SK-N-SH (cell line): ENCODE results near the gene PRKG1. TPM values are rescaled to one million over a fixed set of nuclear protein-coding genes. Genes with fewer than 3 reads are reported as not detected.

ENCODE experiments used
- CTCF ChIA-PET: fragments of 300-600, 350-600 bp; formaldehyde crosslinking; extraction: SDS; loops from one replicate; lab custom pipeline; 2021; lab: Yijun Ruan, JAX
- POLR2A ChIA-PET: fragments of 350-600 bp; sonication (Branson Sonifier 250); formaldehyde crosslinking; extraction: SDS; loops from one replicate; lab custom pipeline; 2020; ENCODE audit warnings: antibody characterized with exemption, inconsistent platforms; lab: Yijun Ruan, JAX
- DNase-seq: peaks from one replicate; pipeline ENCODE4 v3.0.0; 2012
- H2AFZ ChIP-seq: fragments of 200-600 bp; sonication (generic); 2 replicates; pipeline ENCODE4 v1.8.1; 2016; ENCODE audit warnings: antibody characterized with exemption, mild to moderate bottlenecking, low read depth
- H3F3A ChIP-seq: fragments of 200-600 bp; sonication (generic); replicated peaks from 2 replicates; pipeline ENCODE3; 2016; ENCODE audit warnings: antibody characterized with exemption, mild to moderate bottlenecking; ENCODE audit not compliant: insufficient read depth
- H3K27ac ChIP-seq, 2 experiments: fragments of 200-500 bp in 1 of 2; fragments of 200-600 bp in 1 of 2; sonication (Bioruptor generic) in 1 of 2; sonication (generic), shearing (Covaris generic) in 1 of 2; 2 replicates each; pipeline versions ENCODE4 v1.5.1 to v1.6.1; 2014 to 2016; ENCODE audit warnings: low read depth in 2 of 2, inconsistent platforms in 1 of 2, low read length in 1 of 2, mild to moderate bottlenecking in 1 of 2, mixed read lengths in 1 of 2
- H3K27me3 ChIP-seq: fragments of 200-600 bp; sonication (generic), shearing (Covaris generic); 2 replicates; pipeline ENCODE4 v1.6.1; 2016; ENCODE audit warnings: mixed run types; ENCODE audit not compliant: insufficient read depth
- H3K36me3 ChIP-seq, 2 experiments: fragments of 200-500 bp in 1 of 2; fragments of 200-600 bp in 1 of 2; sonication (Bioruptor generic) in 1 of 2; sonication (generic) in 1 of 2; replicated peaks in 1 of 2; 2 replicates each; pipeline versions ENCODE3 to v1.5.1; 2014 to 2016; ENCODE audit warnings: low read length in 1 of 2, mild to moderate bottlenecking in 1 of 2; ENCODE audit not compliant: insufficient read depth in 2 of 2, control insufficient read depth in 1 of 2
- H3K4me1 ChIP-seq, 2 experiments: fragments of 200-500 bp in 1 of 2; fragments of 200-600 bp in 1 of 2; sonication (Bioruptor generic) in 1 of 2; sonication (generic), shearing (Covaris generic) in 1 of 2; 2 replicates each; pipeline versions ENCODE4 v1.5.1 to v1.6.1; 2014 to 2016; ENCODE audit warnings: low read depth in 1 of 2, low read length in 1 of 2, mixed run types in 1 of 2; ENCODE audit not compliant: insufficient read depth in 2 of 2, control insufficient read depth in 1 of 2
- H3K4me2 ChIP-seq: fragments of 200-600 bp; sonication (generic), shearing (Covaris generic); 2 replicates; pipeline ENCODE4 v1.6.1; 2017; ENCODE audit warnings: mixed run types
- H3K4me3 ChIP-seq, 2 experiments: fragments of 200-500 bp in 1 of 2; fragments of 200-600 bp in 1 of 2; sonication (Bioruptor generic) in 1 of 2; sonication (generic), shearing (Covaris generic) in 1 of 2; 2 replicates each; pipeline versions ENCODE4 v1.5.1 to v1.8.1; 2014 to 2016; ENCODE audit warnings: low read depth in 2 of 2, inconsistent platforms in 1 of 2, low read length in 1 of 2, mild to moderate bottlenecking in 1 of 2, mixed read lengths in 1 of 2, moderate library complexity in 1 of 2
- H3K79me2 ChIP-seq: fragments of 200-600 bp; sonication (generic); 2 replicates; pipeline ENCODE4 v1.8.1; 2017; ENCODE audit warnings: mild to moderate bottlenecking; ENCODE audit not compliant: insufficient read depth
- H3K9ac ChIP-seq: fragments of 200-600 bp; sonication (generic); 2 replicates; pipeline ENCODE4 v1.6.1; 2017; ENCODE audit warnings: mixed run types
- H3K9me2 ChIP-seq: fragments of 200-600 bp; sonication (generic); 2 replicates; pipeline ENCODE4 v1.6.1; 2017; ENCODE audit warnings: mixed run types
- H3K9me3 ChIP-seq: fragments of 200-600 bp; sonication (generic); 2 replicates; pipeline ENCODE4 v1.6.1; 2017; ENCODE audit warnings: mixed run types, mild to moderate bottlenecking, moderate library complexity
- H4K20me1 ChIP-seq: fragments of 200-600 bp; sonication (generic); 2 replicates; pipeline ENCODE4 v1.6.1; 2017; ENCODE audit warnings: mild to moderate bottlenecking, mixed run types; ENCODE audit not compliant: insufficient read depth
- ELF1 ChIP-seq: IDR thresholded peaks from 2 replicates; pipeline ENCODE4 v1.4.0; 2012
- GATA2 ChIP-seq: sonication (generic); formaldehyde crosslinking; IDR thresholded peaks from 2 replicates; pipeline ENCODE4 v1.5.0; 2020; ENCODE audit warnings: mild to moderate bottlenecking, missing genetic modification reagents
- MEF2A ChIP-seq: IDR thresholded peaks from 2 replicates; pipeline ENCODE4 v1.4.0; 2012; ENCODE audit warnings: low read depth, borderline replicate concordance
- NRF1 ChIP-seq: IDR thresholded peaks from 2 replicates; pipeline ENCODE4 v1.6.1; 2012; ENCODE audit warnings: low read depth, mild to moderate bottlenecking, low read length
- RFX5 ChIP-seq: IDR thresholded peaks from 2 replicates; pipeline ENCODE4 v1.6.1; 2012; ENCODE audit warnings: mild to moderate bottlenecking, improper control_type of control experiment, low read length
- SIN3A ChIP-seq: IDR thresholded peaks from 2 replicates; pipeline ENCODE4 v1.6.1; 2012; ENCODE audit warnings: low read depth, mild to moderate bottlenecking, low read length, moderate library complexity, borderline replicate concordance
- TCF12 ChIP-seq: IDR thresholded peaks from 2 replicates; pipeline ENCODE4 v1.4.0; 2012
- WGBS: methylation state at CpG from one replicate; pipeline ENCODE4 v1.1.6; 2017; ENCODE audit warnings: low lambda C conversion rate; 5-methylcytosine and 5-hydroxymethylcytosine counted together
- polyA plus RNA-seq, 3 experiments: library from polyadenylated mRNA; depleted of rRNA; stranded (reverse); fragments of >200 nt; gene quantifications; 2 replicates each; pipeline ENCODE4 v1.2.3, GENCODE V29; 2012
- TF ChIP-seq, protein P1 (sequence below): IDR thresholded peaks from 2 replicates; pipeline ENCODE4 v1.6.1; 2012; ENCODE audit warnings: mild to moderate bottlenecking, low read depth, low read length, moderate library complexity
- TF ChIP-seq, protein P2 (sequence below): fragments of 150-350 bp; IDR thresholded peaks from 2 replicates; pipeline ENCODE4 v1.6.1; 2017; ENCODE audit warnings: antibody characterized with exemption, low read length, low read depth, borderline replicate concordance
- TF ChIP-seq, protein P3 (sequence below): IDR thresholded peaks from 2 replicates; pipeline ENCODE4 v1.4.0; 2012; ENCODE audit warnings: low read depth
- TF ChIP-seq, protein P4 (sequence below): IDR thresholded peaks from 2 replicates; pipeline ENCODE4 v1.4.0; 2012; ENCODE audit warnings: low read depth, borderline replicate concordance

Gene PRKG1
- polyA plus RNA-seq, 1 of the 3 experiments (the other 2 are of a cell fraction): 4.1 TPM

DNA sequence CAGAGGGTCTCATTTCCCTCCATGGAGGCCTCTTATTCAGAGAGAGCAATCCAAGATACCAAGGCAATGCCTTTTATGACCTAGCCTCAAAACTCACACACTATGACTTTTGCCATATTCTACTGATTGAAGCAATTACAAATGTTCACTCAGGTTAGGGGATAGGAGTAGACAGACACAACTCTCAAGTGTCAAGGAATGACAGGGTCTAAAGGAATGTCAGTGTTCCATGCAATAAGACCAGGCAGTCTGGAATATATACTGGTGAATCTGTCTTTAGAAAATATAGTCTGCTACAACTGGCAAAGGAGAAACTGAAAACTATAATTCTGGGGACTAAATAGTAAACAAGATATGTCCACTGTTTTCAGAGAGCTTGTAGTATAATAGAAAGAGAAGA lies 283.9 kb downstream of the PRKG1 start (continued):
- TF ChIP-seq, protein P1, sequence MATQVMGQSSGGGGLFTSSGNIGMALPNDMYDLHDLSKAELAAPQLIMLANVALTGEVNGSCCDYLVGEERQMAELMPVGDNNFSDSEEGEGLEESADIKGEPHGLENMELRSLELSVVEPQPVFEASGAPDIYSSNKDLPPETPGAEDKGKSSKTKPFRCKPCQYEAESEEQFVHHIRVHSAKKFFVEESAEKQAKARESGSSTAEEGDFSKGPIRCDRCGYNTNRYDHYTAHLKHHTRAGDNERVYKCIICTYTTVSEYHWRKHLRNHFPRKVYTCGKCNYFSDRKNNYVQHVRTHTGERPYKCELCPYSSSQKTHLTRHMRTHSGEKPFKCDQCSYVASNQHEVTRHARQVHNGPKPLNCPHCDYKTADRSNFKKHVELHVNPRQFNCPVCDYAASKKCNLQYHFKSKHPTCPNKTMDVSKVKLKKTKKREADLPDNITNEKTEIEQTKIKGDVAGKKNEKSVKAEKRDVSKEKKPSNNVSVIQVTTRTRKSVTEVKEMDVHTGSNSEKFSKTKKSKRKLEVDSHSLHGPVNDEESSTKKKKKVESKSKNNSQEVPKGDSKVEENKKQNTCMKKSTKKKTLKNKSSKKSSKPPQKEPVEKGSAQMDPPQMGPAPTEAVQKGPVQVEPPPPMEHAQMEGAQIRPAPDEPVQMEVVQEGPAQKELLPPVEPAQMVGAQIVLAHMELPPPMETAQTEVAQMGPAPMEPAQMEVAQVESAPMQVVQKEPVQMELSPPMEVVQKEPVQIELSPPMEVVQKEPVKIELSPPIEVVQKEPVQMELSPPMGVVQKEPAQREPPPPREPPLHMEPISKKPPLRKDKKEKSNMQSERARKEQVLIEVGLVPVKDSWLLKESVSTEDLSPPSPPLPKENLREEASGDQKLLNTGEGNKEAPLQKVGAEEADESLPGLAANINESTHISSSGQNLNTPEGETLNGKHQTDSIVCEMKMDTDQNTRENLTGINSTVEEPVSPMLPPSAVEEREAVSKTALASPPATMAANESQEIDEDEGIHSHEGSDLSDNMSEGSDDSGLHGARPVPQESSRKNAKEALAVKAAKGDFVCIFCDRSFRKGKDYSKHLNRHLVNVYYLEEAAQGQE: no peak
- no peak for TF ChIP-seq SIN3A
- no peak for TF ChIP-seq RFX5
- TF ChIP-seq, protein P2, sequence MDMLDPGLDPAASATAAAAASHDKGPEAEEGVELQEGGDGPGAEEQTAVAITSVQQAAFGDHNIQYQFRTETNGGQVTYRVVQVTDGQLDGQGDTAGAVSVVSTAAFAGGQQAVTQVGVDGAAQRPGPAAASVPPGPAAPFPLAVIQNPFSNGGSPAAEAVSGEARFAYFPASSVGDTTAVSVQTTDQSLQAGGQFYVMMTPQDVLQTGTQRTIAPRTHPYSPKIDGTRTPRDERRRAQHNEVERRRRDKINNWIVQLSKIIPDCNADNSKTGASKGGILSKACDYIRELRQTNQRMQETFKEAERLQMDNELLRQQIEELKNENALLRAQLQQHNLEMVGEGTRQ: no peak

DNA sequence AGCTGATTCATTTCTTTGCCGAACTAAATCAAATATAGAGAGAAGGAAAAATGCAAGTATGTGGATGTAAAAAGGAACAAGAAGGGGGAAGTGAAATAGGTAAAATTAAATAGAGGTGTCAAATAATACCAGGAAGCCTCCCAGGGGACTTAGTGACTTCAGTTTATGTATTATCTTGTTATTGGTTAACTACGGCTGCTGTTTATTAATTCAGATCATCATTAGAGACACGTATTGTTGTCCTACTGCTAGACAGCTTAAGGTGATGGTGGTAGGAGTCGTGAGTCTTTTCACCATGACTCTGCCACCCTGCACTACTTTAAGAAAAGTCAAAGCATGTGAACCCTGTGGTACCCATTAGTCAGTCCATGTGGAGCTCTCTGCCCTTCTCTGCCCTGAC lies 289.1 kb downstream of the PRKG1 start:
- Histone ChIP-seq H3K27ac (no peak overlapping the region), H3K4me2 (no peak overlapping the region), H3F3A (no peaks in the 10 kb centered on the region), H3K27me3 (no peaks in the 10 kb centered on the region), H3K4me3 (no peak overlapping the region), H3K36me3 (no peaks in the 10 kb centered on the region), H2AFZ (no peak overlapping the region), H3K9me2 (no peaks in the 10 kb centered on the region), H3K4me1 (no peaks in the 10 kb centered on the region; a peak in 1 of 4 replicates), H3K9ac (no peak overlapping the region), H3K9me3 (no peaks in the 10 kb centered on the region), H4K20me1 (no peaks in the 10 kb centered on the region), H3K79me2 (no peaks in the 10 kb centered on the region)
- WGBS: 79% methylated on average over 4 of the region's 4 CpGs
- no peak for TF ChIP-seq ELF1
- no peak for TF ChIP-seq MEF2A
- TF ChIP-seq, protein P1: no peak
- TF ChIP-seq, protein P2: no peak
- TF ChIP-seq NRF1: no peak
- TF ChIP-seq TCF12: no peak
- TF ChIP-seq, protein P3, sequence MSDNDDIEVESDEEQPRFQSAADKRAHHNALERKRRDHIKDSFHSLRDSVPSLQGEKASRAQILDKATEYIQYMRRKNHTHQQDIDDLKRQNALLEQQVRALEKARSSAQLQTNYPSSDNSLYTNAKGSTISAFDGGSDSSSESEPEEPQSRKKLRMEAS: no peak
- TF ChIP-seq, protein P4, sequence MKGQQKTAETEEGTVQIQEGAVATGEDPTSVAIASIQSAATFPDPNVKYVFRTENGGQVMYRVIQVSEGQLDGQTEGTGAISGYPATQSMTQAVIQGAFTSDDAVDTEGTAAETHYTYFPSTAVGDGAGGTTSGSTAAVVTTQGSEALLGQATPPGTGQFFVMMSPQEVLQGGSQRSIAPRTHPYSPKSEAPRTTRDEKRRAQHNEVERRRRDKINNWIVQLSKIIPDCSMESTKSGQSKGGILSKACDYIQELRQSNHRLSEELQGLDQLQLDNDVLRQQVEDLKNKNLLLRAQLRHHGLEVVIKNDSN: no peak
- TF ChIP-seq GATA2: no peak
- CTCF ChIA-PET: interaction anchor here (1.2 to 1.3 kb wide), 2 partner anchors 13 to 71 kb away, joined by 3 read pairs; no protein-coding TSS in a partner anchor
- POLR2A ChIA-PET: no interaction called here
- DNase-seq: no peak
